Measurements from ENCODE around the gene KCNJ6.
"Not testable (repeated sequence)": the region's sequence is repeated elsewhere in the genome, so short reads cannot be mapped to it uniquely, and the experiment has no call there.

Gene KCNJ6

GRCh38 chr21:37578471-37579126 lies 337.7 kb downstream of the KCNJ6 start:
- Mint-ChIP-seq H3K4me3 (no peak overlapping the region), H3K36me3 (ENCODE audit: insufficient read depth) (no peaks in the 10 kb centered on the region), H3K4me1 (no peaks in the 10 kb centered on the region), H3K27ac (ENCODE audit: low read depth) (no peak overlapping the region), H3K27me3 (peaks cover 76% of the 10 kb centered on the region), H3K9me3 (peaks cover 5% of the 10 kb centered on the region)
- DNase-seq (ENCODE audit: low spot score in 2 of 2): no peak
- no peak for ATAC-seq (replicated peaks; ENCODE audit: extremely low read depth, poor library complexity, severe bottlenecking)

GRCh38 chr21:37576929-37577328 lies 339.3 kb downstream of the KCNJ6 start:
- not testable (repeated sequence) for ATAC-seq (replicated peaks; ENCODE audit: extremely low read depth, poor library complexity, severe bottlenecking)

GRCh38 chr21:37575580-37575979 lies 340.7 kb downstream of the KCNJ6 start:
- H3K27ac Mint-ChIP-seq (ENCODE audit: low read depth): no peak overlapping the region
- no peaks in the 10 kb centered on the region for H3K4me1 Mint-ChIP-seq
- DNase-seq (ENCODE audit: low spot score in 2 of 2) (no peak), ATAC-seq (replicated peaks; ENCODE audit: extremely low read depth, poor library complexity, severe bottlenecking) (no peak)
- H3K4me3 Mint-ChIP-seq: no peak overlapping the region
- peaks cover 2% of the 10 kb centered on the region for H3K36me3 Mint-ChIP-seq (ENCODE audit: insufficient read depth)
- peaks cover 5% of the 10 kb centered on the region for H3K9me3 Mint-ChIP-seq
- H3K27me3 Mint-ChIP-seq: peaks cover 62% of the 10 kb centered on the region

More at GRCh38 chr21:37576929-37577328, 339.3 kb downstream of the KCNJ6 start:
- not testable (repeated sequence) for H3K4me3 Mint-ChIP-seq; H3K4me1 Mint-ChIP-seq; H3K9me3 Mint-ChIP-seq; H3K36me3 Mint-ChIP-seq (ENCODE audit: insufficient read depth); DNase-seq (ENCODE audit: low spot score in 2 of 2); H3K27ac Mint-ChIP-seq (ENCODE audit: low read depth)
- H3K27me3 Mint-ChIP-seq: peaks cover 66% of the 10 kb centered on the region

- Mint-ChIP-seq H3K27ac (ENCODE audit: low read depth) (no peak overlapping the region), H3K9me3 (peaks cover 5% of the 10 kb centered on the region), H3K4me3 (no peak overlapping the region), H3K36me3 (ENCODE audit: insufficient read depth) (peaks cover 2% of the 10 kb centered on the region), H3K4me1 (no peaks in the 10 kb centered on the region), H3K27me3 (peaks cover 56% of the 10 kb centered on the region)
- DNase-seq (ENCODE audit: low spot score in 2 of 2) (no peak), ATAC-seq (replicated peaks; ENCODE audit: extremely low read depth, poor library complexity, severe bottlenecking) (no peak)
These were observed 341.5 kb downstream of the KCNJ6 start for GRCh38 chr21:37574751-37575150.

- no peak overlapping the region for H3K27ac Mint-ChIP-seq (ENCODE audit: low read depth)
- H3K4me3 Mint-ChIP-seq: no peak overlapping the region
- no peak for ATAC-seq (replicated peaks; ENCODE audit: extremely low read depth, poor library complexity, severe bottlenecking)
- H3K9me3 Mint-ChIP-seq: peaks cover 5% of the 10 kb centered on the region
- H3K27me3 Mint-ChIP-seq: peaks cover 52% of the 10 kb centered on the region
- no peaks in the 10 kb centered on the region for H3K4me1 Mint-ChIP-seq
- DNase-seq (ENCODE audit: low spot score in 2 of 2): no peak
- peaks cover 2% of the 10 kb centered on the region for H3K36me3 Mint-ChIP-seq (ENCODE audit: insufficient read depth)
These were observed 341.9 kb downstream of the KCNJ6 start for GRCh38 chr21:37574316-37574715.

- DNase-seq (ENCODE audit: low spot score in 2 of 2): no peak
- no peak for ATAC-seq (replicated peaks; ENCODE audit: extremely low read depth, poor library complexity, severe bottlenecking)
- Mint-ChIP-seq H3K36me3 (ENCODE audit: insufficient read depth) (peaks cover 2% of the 10 kb centered on the region), H3K4me1 (no peaks in the 10 kb centered on the region), H3K27ac (ENCODE audit: low read depth) (no peak overlapping the region), H3K27me3 (peaks cover 36% of the 10 kb centered on the region), H3K9me3 (no peaks in the 10 kb centered on the region), H3K4me3 (no peak overlapping the region)
These were observed 344.8 kb downstream of the KCNJ6 start for GRCh38 chr21:37571442-37571841.

- DNase-seq (ENCODE audit: low spot score in 2 of 2) (no peak), ATAC-seq (replicated peaks; ENCODE audit: extremely low read depth, poor library complexity, severe bottlenecking) (no peak)
- Mint-ChIP-seq H3K27ac (ENCODE audit: low read depth) (no peak overlapping the region), H3K27me3 (peaks cover 13% of the 10 kb centered on the region), H3K9me3 (no peaks in the 10 kb centered on the region), H3K4me1 (peaks cover 13% of the 10 kb centered on the region), H3K4me3 (no peak overlapping the region), H3K36me3 (ENCODE audit: insufficient read depth) (peaks cover 9% of the 10 kb centered on the region)
These were observed 347.3 kb downstream of the KCNJ6 start for GRCh38 chr21:37568916-37569315.

- no peaks in the 10 kb centered on the region for H3K9me3 Mint-ChIP-seq
- ATAC-seq (replicated peaks; ENCODE audit: extremely low read depth, poor library complexity, severe bottlenecking): no peak
These were observed 347.8 kb downstream of the KCNJ6 start for GRCh38 chr21:37568415-37568814.

GRCh38 chr21:37566790-37567615 lies 349.3 kb downstream of the KCNJ6 start:
- H3K36me3 Mint-ChIP-seq (ENCODE audit: insufficient read depth): peaks cover 14% of the 10 kb centered on the region
- DNase-seq (ENCODE audit: low spot score in 2 of 2) (no peak), ATAC-seq (replicated peaks; ENCODE audit: extremely low read depth, poor library complexity, severe bottlenecking) (no peak)
- H3K4me3 Mint-ChIP-seq: no peak overlapping the region
- H3K4me1 Mint-ChIP-seq: peaks cover 13% of the 10 kb centered on the region
- no peaks in the 10 kb centered on the region for H3K9me3 Mint-ChIP-seq
- H3K27me3 Mint-ChIP-seq: peaks cover 7% of the 10 kb centered on the region
- no peak overlapping the region for H3K27ac Mint-ChIP-seq (ENCODE audit: low read depth)

More at GRCh38 chr21:37568415-37568814, 347.8 kb downstream of the KCNJ6 start:
- Mint-ChIP-seq H3K36me3 (ENCODE audit: insufficient read depth) (peaks cover 12% of the 10 kb centered on the region), H3K4me1 (peaks cover 13% of the 10 kb centered on the region), H3K27ac (ENCODE audit: low read depth) (no peak overlapping the region), H3K4me3 (no peak overlapping the region), H3K27me3 (peaks cover 13% of the 10 kb centered on the region)
- no peak for DNase-seq (ENCODE audit: low spot score in 2 of 2)

- Mint-ChIP-seq H3K9me3 (no peaks in the 10 kb centered on the region), H3K4me3 (peak overlapping the region; percentile 65), H3K4me1 (peaks cover 13% of the 10 kb centered on the region), H3K27ac (ENCODE audit: low read depth) (peak overlapping the region; percentile 98), H3K36me3 (ENCODE audit: insufficient read depth) (peaks cover 12% of the 10 kb centered on the region), H3K27me3 (no peaks in the 10 kb centered on the region)
- ATAC-seq (replicated peaks; ENCODE audit: extremely low read depth, poor library complexity, severe bottlenecking) (no peak), DNase-seq (ENCODE audit: low spot score in 2 of 2) (no peak)
These were observed 350.6 kb downstream of the KCNJ6 start for GRCh38 chr21:37565530-37566223.

GRCh38 chr21:37564924-37565529 lies 351.2 kb downstream of the KCNJ6 start:
- H3K27ac Mint-ChIP-seq (ENCODE audit: low read depth): peak overlapping the region; percentile 98
- H3K4me1 Mint-ChIP-seq: peaks cover 13% of the 10 kb centered on the region
- no peak for DNase-seq (ENCODE audit: low spot score in 2 of 2)
- ATAC-seq (replicated peaks; ENCODE audit: extremely low read depth, poor library complexity, severe bottlenecking): no peak
- peaks cover 12% of the 10 kb centered on the region for H3K36me3 Mint-ChIP-seq (ENCODE audit: insufficient read depth)
- H3K9me3 Mint-ChIP-seq: no peaks in the 10 kb centered on the region
- H3K4me3 Mint-ChIP-seq: peak overlapping the region; percentile 94
- H3K27me3 Mint-ChIP-seq: no peaks in the 10 kb centered on the region

- no peaks in the 10 kb centered on the region for H3K27me3 Mint-ChIP-seq
- ATAC-seq (replicated peaks; ENCODE audit: extremely low read depth, poor library complexity, severe bottlenecking) (peak; percentile 83), DNase-seq (ENCODE audit: low spot score in 2 of 2) (peak in 1 of 2 donors; percentile 78)
- peaks cover 13% of the 10 kb centered on the region for H3K4me1 Mint-ChIP-seq
- H3K4me3 Mint-ChIP-seq: peak overlapping the region; percentile 94
- H3K36me3 Mint-ChIP-seq (ENCODE audit: insufficient read depth): peaks cover 12% of the 10 kb centered on the region
- H3K27ac Mint-ChIP-seq (ENCODE audit: low read depth): peak overlapping the region; percentile 98
- H3K9me3 Mint-ChIP-seq: no peaks in the 10 kb centered on the region
These were observed 351.8 kb downstream of the KCNJ6 start for GRCh38 chr21:37564341-37564923.
